Raji (cell line): ENCODE results near the gene OR5AK2.

ENCODE experiments used
- POLR2A ChIP-seq: IDR thresholded peaks from 2 replicates; pipeline ENCODE4 v1.6.1; 2011; ENCODE audit warnings: low read depth, low read length, control low read depth; ENCODE audit not compliant: insufficient read depth

Gene OR5AK2

GRCh38 chr11:56988614-56989013 is at the start of gene OR5AK2:
TSS of gene OR5AK2 (plus strand) at chr11:56988914. CDS start at chr11:56988914, 0 bp downstream.
- TF ChIP-seq POLR2A: no peak

- TF ChIP-seq POLR2A: no peak
These were observed 39.7 kb upstream of the OR5AK2 start for GRCh38 chr11:56948991-56949515.

- no peak for TF ChIP-seq POLR2A
These were observed 38.2 kb upstream of the OR5AK2 start for GRCh38 chr11:56950510-56950909.

- no peak for TF ChIP-seq POLR2A
These were observed 27.1 kb upstream of the OR5AK2 start for GRCh38 chr11:56961609-56962008.

- no peak for TF ChIP-seq POLR2A
These were observed 21.0 kb upstream of the OR5AK2 start for GRCh38 chr11:56967726-56968125.

GRCh38 chr11:56968524-56968923 is 20.2 kb upstream of the OR5AK2 start:
- TF ChIP-seq POLR2A: no peak

- TF ChIP-seq POLR2A: no peak
These were observed 11.4 kb upstream of the OR5AK2 start for GRCh38 chr11:56977314-56977713.

- TF ChIP-seq POLR2A: no peak
These were observed 2.0 kb downstream of the OR5AK2 start for GRCh38 chr11:56990702-56991101.

- TF ChIP-seq POLR2A: no peak
These were observed 5.8 kb downstream of the OR5AK2 start for GRCh38 chr11:56994532-56994931.

- no peak for TF ChIP-seq POLR2A
These were observed 13.1 kb downstream of the OR5AK2 start for GRCh38 chr11:57001674-57002401.

- TF ChIP-seq POLR2A: no peak
These were observed 19.7 kb downstream of the OR5AK2 start for GRCh38 chr11:57008373-57008772.

GRCh38 chr11:57015679-57016078 is 27.0 kb downstream of the OR5AK2 start:
- no peak for TF ChIP-seq POLR2A

- TF ChIP-seq POLR2A: no peak
These were observed 42.8 kb downstream of the OR5AK2 start for GRCh38 chr11:57031556-57031955.
